NCI-H446 treated with DMSO at 0.1 percent for 48 hours (cell line): ENCODE data around the gene SLCO2A1.

ENCODE experiments used
- DNase-seq: peaks from one replicate; lab custom pipeline; 2025; lab: John Stamatoyannopoulos, UW

The SLCO2A1 gene

DNA sequence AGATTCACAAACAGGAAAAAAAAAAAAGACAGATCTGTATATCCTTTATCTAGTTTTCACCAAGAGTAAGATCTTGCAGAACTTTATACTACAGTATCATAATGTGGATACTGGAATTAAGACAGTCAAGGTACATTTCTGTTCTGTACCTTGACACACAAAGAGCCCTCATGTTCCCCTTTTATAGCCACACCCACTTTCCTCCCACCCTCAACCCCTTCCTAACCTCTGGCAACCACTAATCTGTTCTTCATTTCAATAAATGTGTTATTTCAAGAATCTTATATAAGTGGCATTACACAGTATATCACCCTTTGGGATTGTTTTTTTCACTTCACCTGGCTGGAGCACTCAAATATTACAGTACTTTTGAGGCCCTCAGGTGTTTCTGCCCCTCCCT lies 130.4 kb downstream of the SLCO2A1 start:
- no peak for DNase-seq

DNA sequence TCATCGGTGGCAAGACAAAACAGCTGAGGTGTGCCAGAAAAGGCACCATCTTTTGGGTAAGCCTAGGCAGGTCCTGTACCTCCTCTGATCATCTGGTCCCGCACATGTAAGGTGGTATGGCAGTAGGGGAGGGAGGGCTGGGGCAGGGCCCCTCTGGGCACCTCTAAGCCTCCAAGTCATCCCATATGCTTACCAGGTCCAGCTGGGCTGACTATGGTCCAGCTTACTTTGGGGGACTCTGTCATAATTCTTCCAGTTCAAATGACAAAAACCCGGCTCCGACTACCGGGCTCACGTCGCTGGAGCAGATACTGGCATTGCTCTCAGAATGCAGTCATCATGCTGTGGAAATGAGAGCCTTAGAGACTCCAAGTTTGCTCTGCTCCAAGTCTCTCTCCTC lies 132.2 kb downstream of the SLCO2A1 start:
- DNase-seq, result no peak

DNA sequence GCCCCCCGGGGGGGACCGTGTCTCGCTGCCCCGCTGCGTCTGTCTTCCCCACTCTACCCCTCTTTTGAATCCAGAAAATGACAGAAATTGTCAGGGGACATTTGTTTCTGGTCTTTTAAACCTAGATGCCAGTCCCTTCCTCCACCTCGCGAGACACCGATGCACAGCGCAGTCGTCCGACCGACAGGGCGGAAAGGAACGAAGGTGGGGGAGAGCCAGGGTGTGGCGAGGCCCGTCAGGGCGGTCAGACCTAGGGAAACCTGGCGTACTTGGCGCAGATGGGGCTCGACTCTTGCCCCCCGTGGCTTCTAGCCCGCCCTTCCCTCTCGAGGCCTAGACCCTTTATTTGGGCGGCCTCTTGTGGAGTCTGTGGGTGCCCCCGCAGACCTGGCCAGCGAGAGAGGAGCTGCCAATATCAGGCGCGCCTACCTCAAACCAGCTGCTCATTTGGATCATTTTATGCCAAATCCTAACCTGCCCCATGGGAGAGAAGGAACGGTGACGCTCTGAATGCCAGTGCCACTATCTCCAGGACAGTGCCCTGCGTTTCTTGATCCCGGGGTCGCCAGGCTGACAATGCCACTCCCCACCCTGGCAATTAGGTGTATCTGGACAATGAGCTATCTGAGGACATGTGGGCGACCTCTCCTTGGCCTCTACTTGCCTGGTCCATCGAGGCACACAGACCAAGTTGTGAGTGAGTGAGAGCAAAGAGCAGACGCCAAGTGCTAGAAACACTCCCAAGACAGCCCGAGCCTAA lies 133.5 kb downstream of the SLCO2A1 start:
- DNase-seq, result no peak

DNA sequence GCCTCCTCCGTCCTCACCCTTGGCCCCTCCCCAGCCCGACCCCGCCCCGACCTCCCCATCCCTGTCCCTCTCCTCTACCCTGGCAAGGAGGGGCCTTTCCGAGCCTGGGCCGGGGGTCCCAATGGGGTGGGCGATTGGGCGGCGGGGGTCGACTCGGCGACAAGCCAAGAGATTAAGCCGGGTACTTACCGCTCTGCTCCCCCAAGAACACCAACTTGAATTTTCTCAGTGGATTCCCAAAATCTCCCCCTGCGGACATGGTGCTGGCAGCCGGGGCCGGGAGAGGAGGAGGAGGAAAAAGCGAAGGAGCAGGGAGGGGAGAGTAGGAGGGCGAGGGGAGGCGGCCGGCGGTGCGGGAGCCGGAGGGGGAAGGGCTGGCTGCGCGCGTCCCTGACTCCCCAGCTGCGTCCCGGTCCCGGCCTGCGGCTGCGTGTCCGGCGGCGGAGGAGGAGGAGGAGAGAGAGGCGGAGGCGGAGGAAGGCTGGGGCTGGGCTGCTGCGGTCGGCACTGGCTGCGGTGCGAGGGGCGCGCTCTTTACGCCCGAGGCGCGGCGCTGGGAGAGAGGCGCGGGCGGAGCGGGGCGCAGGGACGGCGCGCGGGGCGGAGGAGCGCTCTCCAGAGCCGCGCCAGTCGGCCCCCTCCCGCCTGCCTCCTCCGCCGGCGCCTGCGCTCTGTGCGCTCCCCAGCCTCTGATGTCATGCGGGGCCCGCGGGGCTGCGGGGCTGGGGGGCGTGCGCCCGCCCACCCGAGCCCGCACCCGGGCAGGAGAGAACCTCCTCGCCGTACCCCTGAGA lies 134.3 kb downstream of the SLCO2A1 start, which contains the start of gene RAB6B:
Gene RAB6B, minus strand, starts transcription at position 675 of the 794 bp plus-strand sequence. Its CDS starts 416 bp downstream, at position 259.
- no peak for DNase-seq

DNA sequence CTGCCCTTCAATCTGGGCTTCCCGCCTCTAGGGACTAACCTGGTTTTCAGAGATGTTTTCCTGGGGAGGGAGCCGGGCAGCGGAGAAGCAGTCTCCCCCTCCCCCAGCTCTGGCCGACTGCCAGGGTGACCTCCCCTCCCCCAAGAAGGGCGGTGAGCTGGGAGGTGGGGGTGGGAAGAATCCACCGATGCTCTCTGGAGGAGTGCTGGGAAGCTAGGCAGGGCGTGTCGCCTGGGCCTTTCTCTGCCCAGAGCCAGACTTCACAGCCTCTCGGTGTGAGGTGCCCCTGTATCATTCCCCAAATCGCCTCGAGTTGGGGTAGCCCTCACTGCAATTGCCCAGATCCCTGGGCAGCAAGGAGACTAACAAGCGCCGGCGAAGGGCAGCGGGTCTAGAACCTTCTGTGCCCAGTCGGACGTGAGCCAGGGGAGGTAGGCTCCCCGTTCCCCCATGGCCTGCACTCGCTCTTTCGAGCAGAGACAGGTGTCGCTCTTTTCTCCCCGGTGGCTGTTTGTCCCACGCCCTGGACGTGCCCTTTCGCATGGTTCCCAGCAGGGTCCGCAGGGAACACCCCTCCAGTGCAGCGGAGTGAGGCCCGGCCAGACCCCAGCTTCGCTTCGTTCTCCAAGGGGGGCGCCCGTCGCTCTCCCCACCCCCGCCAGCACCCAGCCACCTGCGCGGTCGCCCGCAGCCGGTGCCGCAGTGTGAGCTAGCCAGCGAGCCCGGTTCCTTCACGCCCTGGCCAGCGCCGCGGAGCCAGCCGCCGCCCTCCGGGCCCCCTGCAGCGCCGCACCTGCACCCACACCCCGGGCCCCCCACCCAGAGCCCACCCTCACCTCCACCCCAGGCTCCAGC lies 135.1 kb downstream of the SLCO2A1 start:
- DNase-seq, result no peak

- DNase-seq, result no peak
Observed at GRCh38 chr3:133893683-133894352, 135.9 kb downstream of the SLCO2A1 start.

DNA sequence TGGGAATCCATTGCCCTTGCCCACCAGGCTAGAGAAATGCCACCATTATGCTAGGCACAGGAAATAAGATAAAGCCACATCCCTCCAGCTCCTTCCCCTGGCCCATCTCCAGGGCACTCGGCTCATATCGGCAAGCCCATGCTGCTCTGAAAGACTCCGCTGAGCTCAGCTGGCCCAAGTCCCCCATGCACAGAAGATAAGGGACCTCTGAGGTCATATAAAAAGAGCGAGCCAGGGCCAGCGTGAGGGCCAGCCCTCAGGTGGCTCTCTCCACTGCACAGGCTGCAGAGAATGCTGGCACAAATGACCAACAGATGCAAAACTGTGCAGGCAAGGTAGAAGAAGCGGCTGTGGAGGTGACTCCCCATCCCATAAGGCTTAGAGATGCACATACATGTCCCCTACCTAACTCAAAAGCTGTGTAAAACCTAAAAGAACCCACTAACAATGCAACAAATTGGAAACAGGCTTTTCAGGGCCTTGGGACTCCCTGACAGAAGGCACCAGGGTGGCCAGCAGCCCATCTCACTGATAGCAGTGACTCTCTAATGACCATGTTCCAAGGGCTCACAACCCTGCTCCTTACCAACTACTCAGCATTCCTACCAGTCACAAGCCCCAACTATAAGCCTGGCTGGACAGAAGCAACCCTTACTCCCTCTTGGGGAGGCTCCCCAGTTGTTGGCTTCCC lies 137.0 kb downstream of the SLCO2A1 start:
- DNase-seq, result no peak

DNA sequence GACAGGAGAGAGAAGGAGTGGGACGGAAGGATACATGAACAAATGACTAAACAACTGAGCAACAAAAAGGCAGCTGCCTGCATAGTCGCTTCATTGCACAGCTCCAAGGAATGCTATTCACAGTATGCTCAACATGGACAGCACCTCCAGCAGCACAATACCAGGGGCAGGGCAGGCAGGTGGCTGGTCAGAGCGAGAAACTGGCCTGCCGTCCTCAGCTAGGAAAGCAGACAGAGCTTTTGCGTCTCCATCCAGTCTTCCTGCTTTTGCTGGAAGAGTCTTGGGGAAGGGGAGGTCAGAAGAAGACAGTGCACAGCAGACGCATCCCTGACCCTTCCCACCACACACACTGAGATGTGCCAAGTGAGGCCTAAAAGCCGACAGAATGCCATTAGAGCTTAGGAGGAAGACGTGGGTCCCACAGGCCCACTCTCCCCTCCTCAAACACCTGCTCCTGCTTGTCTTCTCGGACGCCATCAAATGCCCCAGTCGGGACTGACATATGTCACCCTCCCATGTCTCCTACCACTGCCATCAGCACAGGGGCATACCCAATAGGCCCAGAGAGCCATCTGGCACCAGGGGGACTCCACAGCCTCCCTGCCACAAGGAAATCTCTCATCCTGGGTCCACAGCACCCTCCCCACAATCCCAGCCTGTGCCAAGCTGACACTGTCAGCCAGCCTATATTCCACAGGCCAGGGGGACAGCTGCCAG lies 137.9 kb downstream of the SLCO2A1 start:
- no peak for DNase-seq

- no peak for DNase-seq
Observed at GRCh38 chr3:133890972-133891644, 138.6 kb downstream of the SLCO2A1 start.

DNA sequence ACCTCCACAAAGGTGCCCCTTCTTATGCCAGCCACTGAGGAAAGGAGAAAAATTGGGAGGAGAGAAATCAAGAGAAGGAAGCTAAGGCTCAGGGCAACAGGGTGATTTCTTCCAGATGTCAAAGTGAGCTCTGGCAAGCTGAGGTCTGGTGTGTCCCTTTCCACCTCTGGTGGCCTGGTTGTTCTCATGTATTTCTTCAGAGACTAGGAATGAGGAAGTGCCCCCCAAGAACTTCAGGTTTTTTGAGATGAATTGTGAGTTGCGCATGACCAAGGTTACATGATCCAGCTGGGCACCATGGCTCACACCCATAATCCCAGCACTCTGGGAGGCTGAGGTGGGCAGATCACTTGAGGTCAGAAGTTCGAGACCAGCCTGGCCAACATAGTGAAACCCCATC lies 139.7 kb downstream of the SLCO2A1 start:
- no peak for DNase-seq

DNA sequence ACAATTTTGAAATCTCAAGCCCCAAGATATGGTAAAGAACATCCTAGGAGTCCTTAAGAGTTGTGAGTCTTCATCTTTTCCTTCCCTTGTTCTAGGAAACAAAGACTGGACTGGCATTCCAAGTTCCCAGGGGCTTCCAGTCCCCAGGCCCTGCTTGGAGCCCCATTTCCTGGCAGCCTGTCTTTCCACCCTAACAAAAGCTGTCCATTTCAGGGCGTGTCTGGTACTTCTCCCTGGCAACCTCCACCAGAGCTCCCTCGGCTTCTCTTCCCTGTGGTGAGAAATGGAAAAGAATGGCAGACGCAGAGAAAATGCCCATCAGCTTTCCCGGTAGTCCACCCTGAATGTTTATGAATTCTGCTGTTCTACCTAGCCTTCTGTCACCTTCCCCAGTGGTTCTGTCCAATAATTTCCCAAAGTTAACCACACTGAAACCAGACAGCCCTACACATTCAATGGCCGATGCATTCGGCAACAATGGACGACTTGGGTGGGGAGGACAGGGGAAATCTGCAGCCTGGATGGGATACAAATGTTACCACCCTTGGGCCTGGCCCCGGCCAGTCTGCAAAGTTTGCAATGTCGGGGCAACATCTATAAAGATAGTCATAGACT lies 140.9 kb downstream of the SLCO2A1 start:
- no peak for DNase-seq

GRCh38 chr3:133887803-133888703 lies 141.7 kb downstream of the SLCO2A1 start:
- no peak for DNase-seq

DNA sequence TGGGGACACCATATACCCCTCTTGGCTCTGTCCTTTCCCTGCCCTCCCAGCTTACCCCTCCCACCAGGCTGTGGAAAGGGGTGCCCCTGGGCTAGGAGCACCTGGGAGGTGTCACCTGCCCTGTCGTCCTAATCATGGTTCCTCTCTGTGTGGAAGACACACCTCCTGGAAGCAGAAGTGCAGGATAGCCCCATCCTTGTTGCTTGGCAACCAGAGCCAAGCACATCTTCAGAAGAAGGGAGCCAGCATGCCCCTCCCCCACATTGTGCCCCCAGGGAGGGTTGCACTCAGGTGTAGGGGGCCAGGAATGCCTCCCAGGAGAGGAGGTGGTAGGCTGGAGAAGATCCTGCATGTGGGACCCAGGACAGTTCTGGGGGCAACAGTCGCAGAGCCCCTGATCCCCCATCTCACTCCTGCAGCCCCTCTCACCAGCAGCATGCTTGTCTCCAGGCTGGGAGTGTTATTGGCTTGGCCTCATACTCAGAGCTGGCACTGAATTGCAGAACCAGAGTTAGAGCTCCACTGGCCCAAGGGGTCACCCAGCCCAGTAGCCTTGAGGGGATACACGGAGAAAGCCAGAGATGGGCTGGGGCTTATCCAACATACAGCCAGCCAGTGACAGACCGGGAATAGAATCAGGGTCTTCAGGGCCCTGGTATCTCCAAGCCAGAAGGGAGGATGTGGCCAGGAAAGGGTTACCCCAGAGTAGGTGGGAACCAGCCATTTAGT lies 142.5 kb downstream of the SLCO2A1 start:
- DNase-seq, result no peak

DNA sequence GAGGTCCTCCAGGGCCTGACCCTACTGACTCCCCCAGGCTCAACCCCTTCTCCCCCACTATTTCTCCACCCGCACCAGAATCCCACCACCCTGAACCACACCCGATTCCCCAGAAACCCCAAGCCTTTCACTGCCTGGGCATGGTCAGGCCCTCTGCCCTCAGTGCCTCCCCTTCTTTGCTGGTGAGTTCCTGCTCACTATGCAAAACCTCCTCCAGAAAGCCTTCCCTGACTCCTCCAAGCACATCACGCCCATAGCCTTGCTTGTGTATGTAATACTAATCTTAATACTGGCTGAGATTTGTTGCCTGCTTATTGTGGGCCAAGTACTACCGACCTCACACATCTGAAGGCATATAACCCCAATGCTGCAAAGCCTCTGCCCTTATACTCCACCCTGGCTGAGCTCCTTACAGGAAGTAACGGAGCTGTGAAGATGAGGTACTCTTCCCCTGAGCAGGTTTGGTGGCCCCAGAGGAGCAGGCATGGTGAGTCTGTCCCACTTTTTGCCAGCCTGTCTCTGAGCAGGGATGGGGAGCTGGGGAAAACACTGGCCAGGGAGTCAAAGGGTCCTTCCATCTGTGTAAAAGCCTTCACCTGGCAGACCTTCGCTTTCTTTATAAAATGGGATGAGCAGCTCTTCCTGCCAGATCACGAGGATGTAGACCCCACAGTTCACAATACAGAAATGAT lies 143.5 kb downstream of the SLCO2A1 start:
- DNase-seq, result no peak

- DNase-seq, result no peak
Observed at GRCh38 chr3:133884887-133885711, 144.6 kb downstream of the SLCO2A1 start.
